ENCODE data around the gene RDH13. TPM values are rescaled to one million over a fixed set of nuclear protein-coding genes. Genes with fewer than 3 reads are reported as not detected.
A peak's percentile ranks its signal among the peaks of the same experiment; 100 is the strongest.

Gene RDH13
- total and polyA plus RNA-seq, 10 of the 15 experiments (the other 5 are each of a cell fraction or from before 2014, with no cell fraction given): 1.3 to 11.6 (median 8.9) TPM

GRCh38 chr19:55088543-55089341 lies 25.8 kb upstream of the RDH13 start:
- Histone ChIP-seq H2AFZ (ENCODE audit: control insufficient read depth, low read depth, low read length) (no peak overlapping the region), H3K9ac (ENCODE audit: control insufficient read depth, insufficient read depth, low read length) (no peak overlapping the region), H3K9me3 (replicated peaks; ENCODE audit: control insufficient read depth, insufficient read depth, low read length) (no peaks in the 10 kb centered on the region), H4K20me1 (ENCODE audit: control insufficient read depth, insufficient read depth) (no peaks in the 10 kb centered on the region), H3K79me2 (ENCODE audit: control insufficient read depth, insufficient read depth, low read length) (no peaks in the 10 kb centered on the region), H3K36me3 (ENCODE audit: control insufficient read depth in 2 of 2, insufficient read depth in 2 of 2, low read length in 1 of 2) (no peaks in the 10 kb centered on the region; a peak in 2 of 4 replicates), H3K4me2 (ENCODE audit: control insufficient read depth, insufficient read depth) (no peak overlapping the region), H3K27ac (ENCODE audit: control insufficient read depth, insufficient read depth) (no peak overlapping the region), H3K27me3 (replicated peaks in 1 of 2; ENCODE audit: control insufficient read depth in 2 of 2, insufficient read depth in 2 of 2, low read length in 1 of 2) (peaks cover 0 to 7% of the 10 kb centered on the region in 2 experiments; a peak in 2 of 4 replicates), H3K4me1 (ENCODE audit: control insufficient read depth, insufficient read depth, low read length) (0 out of 2 replicates have a peak, but pooled peaks cover 3% of the 10 kb centered on the region), H3K4me3 (no peak overlapping the region)
- FAIRE-seq (peak; percentile 13), DNase-seq (ENCODE audit: low read depth, low spot score) (no peak), ATAC-seq (peak; percentile 81)
- WGBS (ENCODE audit: insufficient coverage, insufficient replicate concordance, low lambda C conversion rate, missing lambda C conversion rate): 34% methylated on average over 14 of the region's 18 CpGs
- in situ Hi-C loops (cut with MboI) (no loop called here), intact Hi-C loops (cut with micrococcal nuclease; ENCODE audit: unreplicated experiment) (no loop called here)
- no TSS peak for BruUV-seq (replicated peaks)
- ChIA-PET CTCF (interaction anchor here (0.6 to 3.2 kb wide), 23 partner anchors 8 to 718 kb away, joined by 3 to 18 read pairs (median 4); partner anchors contain the start of gene RDH13), SMC1A (ENCODE audit: uncharacterized antibody, unreplicated experiment) (interaction anchor here (0.6 to 1.3 kb wide), 3 partner anchors 367 to 603 kb away, joined by 3 read pairs; no protein-coding TSS in a partner anchor), POLR2A (no interaction called here), RAD21 (ENCODE audit: unreplicated experiment) (interaction anchor here (0.6 to 2.3 kb wide), 4 partner anchors 10 to 435 kb away, joined by 3 to 14 read pairs (median 3); no protein-coding TSS in a partner anchor)
- TF ChIP-seq MTA2 (IDR thresholded peaks at IDR 0.05; ENCODE audit: low read depth): no peak
- TF ChIP-seq NR2C2 (IDR thresholded peaks at IDR 0.05; ENCODE audit: borderline replicate concordance, control insufficient read depth, insufficient read length, low read depth): no peak
- peak; percentile 48 to 76 (median 54) for TF ChIP-seq CTCF (IDR thresholded peaks at IDR 0.05 in 2 of 3, conservative IDR thresholded peaks at IDR 0.05 in 1 of 3; ENCODE audit: control insufficient read depth in 2 of 3, extremely low read depth in 1 of 3, insufficient read depth in 1 of 3, low read depth in 3 of 3, low read length in 3 of 3)
- no peak for TF ChIP-seq ZNF274 (IDR thresholded peaks at IDR 0.05; ENCODE audit: insufficient read depth, insufficient read length)
- TF ChIP-seq ETV6 (conservative IDR thresholded peaks at IDR 0.05 in 1 of 2, IDR thresholded peaks at IDR 0.05 in 1 of 2; ENCODE audit: borderline replicate concordance in 1 of 2, low read depth in 1 of 2): no peak
- TF ChIP-seq SMC3 (IDR thresholded peaks at IDR 0.05; ENCODE audit: borderline replicate concordance, low read length): peak; percentile 41; the same call in 1 of the 2 replicates
- no peak for TF ChIP-seq SMAD1 (IDR thresholded peaks at IDR 0.05; ENCODE audit: low read depth, partially characterized antibody)
- TF ChIP-seq ZNF592 (IDR thresholded peaks at IDR 0.05): no peak
- TF ChIP-seq PML (IDR thresholded peaks at IDR 0.05; ENCODE audit: low read length): no peak
- TF ChIP-seq CBX3 (IDR thresholded peaks at IDR 0.05; ENCODE audit: borderline replicate concordance, low read depth): no peak
- TF ChIP-seq CEBPZ (IDR thresholded peaks at IDR 0.05; ENCODE audit: low read depth, low read length): no peak
- no peak for TF ChIP-seq SPI1 (IDR thresholded peaks at IDR 0.05; ENCODE audit: borderline replicate concordance, insufficient read depth, low read depth, low read length)

All from GM12878 (cell line).